Right lung (tissue), 5 donors: ENCODE data around the gene MED13L. TPM values are rescaled to one million over a fixed set of nuclear protein-coding genes. Genes with fewer than 3 reads are reported as not detected.
"Not testable (repeated sequence)": the region's sequence is repeated elsewhere in the genome, so short reads cannot be mapped to it uniquely, and the experiment has no call there.

ENCODE experiments used
- DNase-seq, 2 donors: peaks; one replicate each; pipeline ENCODE4 v3.0.0-alpha.2; 2013
- polyA plus RNA-seq, 5 donors: library from polyadenylated mRNA; unstranded; fragments of 120-200 nt; gene quantifications; one replicate each; pipeline versions ENCODE4 v1.2.1 to v1.2.3, GENCODE V29; 2013; ENCODE audit warnings: inconsistent platforms in 1 of 5, low replicate concordance in 1 of 5; ENCODE audit not compliant: insufficient read length in 5 of 5, insufficient read depth in 1 of 5

MED13L gene
- polyA plus RNA-seq, 5 donors, result 56.1 to 104 (median 95.9) TPM

- DNase-seq, result no peak
These were observed 297.6 kb downstream of the MED13L start for GRCh38 chr12:115979851-115980250.

- DNase-seq, result no peak
These were observed 298.1 kb downstream of the MED13L start for GRCh38 chr12:115979351-115979750.

GRCh38 chr12:115976829-115977228, 300.7 kb downstream of the MED13L start:
- DNase-seq, result not testable (repeated sequence)

GRCh38 chr12:115975411-115975810, 302.1 kb downstream of the MED13L start:
- no peak for DNase-seq

GRCh38 chr12:115973968-115974724, 303.3 kb downstream of the MED13L start:
- no peak for DNase-seq

- DNase-seq, result no peak
These were observed 304.4 kb downstream of the MED13L start for GRCh38 chr12:115973066-115973465.

GRCh38 chr12:115972241-115972640, 305.3 kb downstream of the MED13L start:
- no peak for DNase-seq

- DNase-seq, result no peak
These were observed 309.3 kb downstream of the MED13L start for GRCh38 chr12:115968211-115968610.

GRCh38 chr12:115966376-115966775, 311.1 kb downstream of the MED13L start:
- no peak for DNase-seq

GRCh38 chr12:115964626-115965025, 312.9 kb downstream of the MED13L start:
- DNase-seq, result no peak

- DNase-seq, result no peak
These were observed 313.3 kb downstream of the MED13L start for GRCh38 chr12:115964214-115964613.

- DNase-seq, result no peak
These were observed 315.3 kb downstream of the MED13L start for GRCh38 chr12:115962216-115962615.

GRCh38 chr12:115960868-115961802, 316.4 kb downstream of the MED13L start:
- no peak for DNase-seq

- peak; percentile 74 to 75 for DNase-seq
These were observed 319.7 kb downstream of the MED13L start for GRCh38 chr12:115957686-115958290.

GRCh38 chr12:115956659-115957058, 320.8 kb downstream of the MED13L start:
- DNase-seq, result no peak

GRCh38 chr12:115956236-115956635, 321.3 kb downstream of the MED13L start:
- no peak for DNase-seq

- no peak for DNase-seq
These were observed 324.0 kb downstream of the MED13L start for GRCh38 chr12:115953450-115953849.

- no peak for DNase-seq
These were observed 324.5 kb downstream of the MED13L start for GRCh38 chr12:115953031-115953430.

- DNase-seq, result no peak
These were observed 326.5 kb downstream of the MED13L start for GRCh38 chr12:115950959-115951358.

- DNase-seq, result no peak
These were observed 327.8 kb downstream of the MED13L start for GRCh38 chr12:115949675-115950074.

GRCh38 chr12:115947696-115948062, 329.8 kb downstream of the MED13L start:
- no peak for DNase-seq
